Liver (tissue), 3 donors: ENCODE data around the gene MRPS18A.

ENCODE experiments used
- ATF3 ChIP-seq: IDR thresholded peaks from 2 replicates; pipeline ENCODE4 v1.6.1; 2016; ENCODE audit warnings: antibody characterized with exemption
- CTCF ChIP-seq: fragments of 150-350 bp; IDR thresholded peaks from 2 replicates; pipeline ENCODE4 v1.5.1; 2017; ENCODE audit warnings: improper control_type of control experiment, low read depth, low read length; ENCODE audit not compliant: missing input control
- EGR1 ChIP-seq, 2 donors: IDR thresholded peaks; 2 replicates each; pipeline ENCODE4 v1.6.1; 2016 to 2018; ENCODE audit warnings: antibody characterized with exemption in 2 of 2, low read depth in 2 of 2
- FOXA1 ChIP-seq: IDR thresholded peaks from 2 replicates; pipeline ENCODE4 v1.6.1; 2016; ENCODE audit warnings: antibody characterized with exemption
- GABPA ChIP-seq, 2 donors: IDR thresholded peaks in 1 of 2; conservative IDR thresholded peaks in 1 of 2; 2 replicates each; pipeline ENCODE4 v1.6.1; 2016; ENCODE audit warnings: antibody characterized with exemption in 2 of 2, mild to moderate bottlenecking in 1 of 2, moderate library complexity in 1 of 2
- JUND ChIP-seq, 2 donors: IDR thresholded peaks; 2 replicates each; pipeline ENCODE4 v1.6.1; 2016; ENCODE audit warnings: antibody characterized with exemption in 2 of 2
- RAD21 ChIP-seq, 2 donors: IDR thresholded peaks; 2 replicates each; pipeline ENCODE4 v1.6.1; 2016; ENCODE audit warnings: antibody characterized with exemption in 2 of 2, mild to moderate bottlenecking in 2 of 2
- REST ChIP-seq: IDR thresholded peaks from 2 replicates; pipeline ENCODE4 v1.6.1; 2016; ENCODE audit warnings: antibody characterized with exemption, mild to moderate bottlenecking
- SP1 ChIP-seq: IDR thresholded peaks from 2 replicates; pipeline ENCODE4 v1.6.1; 2018; ENCODE audit warnings: antibody characterized with exemption, mild to moderate bottlenecking
- TAF1 ChIP-seq: conservative IDR thresholded peaks from 2 replicates; pipeline ENCODE4 v1.6.1; 2016; ENCODE audit warnings: antibody characterized with exemption, mild to moderate bottlenecking
- YY1 ChIP-seq: IDR thresholded peaks from 2 replicates; pipeline ENCODE4 v1.6.1; 2016; ENCODE audit warnings: antibody characterized with exemption, mild to moderate bottlenecking
- ZBTB33 ChIP-seq: IDR thresholded peaks from 2 replicates; pipeline ENCODE4 v1.6.1; 2016; ENCODE audit warnings: antibody characterized with exemption
- donor health status: healthy.
- donor health status: healthy.

DNA sequence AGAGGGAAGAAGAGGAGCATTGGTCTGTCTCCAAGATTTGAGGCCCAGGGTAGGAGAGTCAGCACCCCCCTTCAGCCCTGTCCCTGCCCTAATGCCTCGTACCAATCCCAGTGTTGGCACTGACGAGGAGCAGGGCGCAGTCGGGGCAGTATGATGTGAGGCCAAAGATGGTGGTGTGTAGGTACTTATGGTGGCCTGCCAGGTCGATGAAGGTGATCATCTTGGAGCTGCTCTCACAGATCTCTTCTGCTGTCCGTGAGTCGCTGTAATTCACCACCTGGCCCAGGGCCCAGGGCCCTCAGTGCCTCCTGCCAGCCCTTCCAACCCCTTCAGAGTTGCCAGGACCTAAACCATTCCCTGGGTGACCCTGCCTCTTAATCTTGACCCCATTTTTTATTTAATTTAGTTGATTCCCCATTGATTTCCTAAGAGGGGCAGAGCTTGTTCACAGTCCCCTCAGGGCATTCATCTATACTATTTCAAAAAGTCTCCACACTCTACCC lies 62.8 kb downstream of the MRPS18A start:
- no peak for TF ChIP-seq SP1
- no peak for TF ChIP-seq REST
- TF ChIP-seq EGR1 (IDR thresholded peaks at IDR 0.05; ENCODE audit: low read depth in 2 of 2): no peak
- no peak for TF ChIP-seq CTCF
- no peak for TF ChIP-seq TAF1
- no peak for TF ChIP-seq JUND (IDR thresholded peaks at IDR 0.05)
- TF ChIP-seq GABPA (IDR thresholded peaks at IDR 0.05 in 1 of 2, conservative IDR thresholded peaks at IDR 0.05 in 1 of 2): no peak
- no peak for TF ChIP-seq ATF3
- no peak for TF ChIP-seq YY1
- TF ChIP-seq FOXA1: no peak
- TF ChIP-seq RAD21 (IDR thresholded peaks at IDR 0.05): no peak
- TF ChIP-seq ZBTB33: no peak
